HCT116 (cell line): ENCODE results near the gene ADPGK. TPM values are rescaled to one million over a fixed set of nuclear protein-coding genes. Genes with fewer than 3 reads are reported as not detected.

ENCODE experiments used
- ATAC-seq: fragments of 200-7000 bp; cut with Tn5 transposase; 2 replicates; pipeline ENCODE4 v1.9.1; 2020; ENCODE audit warnings: mild to moderate bottlenecking, moderate library complexity
- BruUV-seq: library from RNA; stranded (reverse); fragments of 400-500 nt; replicated peaks from 2 replicates; lab custom pipeline; 2021; lab: Mats Ljungman, UMichigan
- CTCF ChIA-PET: fragments of 300-600 bp; sonication (Branson Sonifier 250); formaldehyde crosslinking; loops from one replicate; lab custom pipeline; 2021; ENCODE audit warnings: antibody characterized with exemption; lab: Charles Lee
- POLR2A ChIA-PET: fragments of 300-600, 350-600 bp; sonication (Branson Sonifier 250); formaldehyde crosslinking; loops from one replicate; lab custom pipeline; 2021; ENCODE audit warnings: antibody characterized with exemption; lab: Charles Lee
- RAD21 ChIA-PET, 2 experiments: fragments of 300-600 bp; sonication (Branson Sonifier 250); formaldehyde crosslinking; loops; one replicate each; lab custom pipeline; 2023; ENCODE audit warnings: low total read pairs in 2 of 2; ENCODE audit not compliant: uncharacterized antibody in 2 of 2, unreplicated experiment in 2 of 2, low non-redundant PET in 1 of 2; lab: Charles Lee
- DNase-seq: peaks from one replicate; pipeline ENCODE4 v3.0.0-alpha.2; 2010; ENCODE audit warnings: low read depth, low spot score
- H2AFZ ChIP-seq: fragments of 200-600 bp; shearing (Covaris generic), sonication (generic); 2 replicates; pipeline ENCODE4 v1.6.1; 2017; ENCODE audit warnings: low read depth, mixed run types, mixed read lengths, antibody characterized with exemption, low read length; ENCODE audit not compliant: poor library complexity, severe bottlenecking
- H3K27ac ChIP-seq: 2 replicates; pipeline ENCODE4 v1.5.1; 2012; ENCODE audit warnings: low read depth, low read length
- H3K27me3 ChIP-seq: fragments of 200-600 bp; sonication (generic); 2 replicates; pipeline ENCODE4 v1.6.1; 2016; ENCODE audit warnings: mixed run types, low read length, mixed read lengths; ENCODE audit not compliant: insufficient read depth
- H3K36me3 ChIP-seq, 2 experiments: fragments of 200-500 bp in 1 of 2; fragments of 200-600 bp in 1 of 2; sonication (Bioruptor generic) in 1 of 2; sonication (generic) in 1 of 2; 2 replicates each; pipeline versions ENCODE4 v1.5.1 to v1.6.1; 2014 to 2016; ENCODE audit warnings: low read length in 2 of 2, inconsistent platforms in 1 of 2, mixed read lengths in 1 of 2, mixed run types in 1 of 2; ENCODE audit not compliant: insufficient read depth in 2 of 2, control insufficient read depth in 1 of 2
- H3K4me1 ChIP-seq, 2 experiments: fragments of 200-600 bp in 1 of 2; sonication (generic) in 1 of 2; 2 replicates each; pipeline versions ENCODE4 v1.5.1 to v1.6.1; 2012 to 2017; ENCODE audit warnings: low read length in 2 of 2, inconsistent platforms in 1 of 2, mild to moderate bottlenecking in 1 of 2, mixed read lengths in 1 of 2, mixed run types in 1 of 2, moderate library complexity in 1 of 2; ENCODE audit not compliant: insufficient read depth in 2 of 2, control insufficient read depth in 1 of 2
- H3K4me2 ChIP-seq: fragments of 200-600 bp; sonication (generic); 2 replicates; pipeline ENCODE4 v1.6.1; 2017; ENCODE audit warnings: mixed run types, low read length, mixed read lengths
- H3K4me3 ChIP-seq, 2 experiments: fragments of 200-600 bp in 1 of 2; sonication (generic) in 1 of 2; replicated peaks in 1 of 2; 2 replicates each; pipeline ENCODE4 v1.5.1; 2011 to 2016; ENCODE audit warnings: low read length in 2 of 2, control low read depth in 1 of 2, low read depth in 1 of 2, mild to moderate bottlenecking in 1 of 2, mixed read lengths in 1 of 2, mixed run types in 1 of 2
- H3K79me2 ChIP-seq: fragments of 200-600 bp; sonication (generic); 2 replicates; pipeline ENCODE4 v1.6.1; 2017; ENCODE audit warnings: mild to moderate bottlenecking, mixed run types, low read length, moderate library complexity, mixed read lengths; ENCODE audit not compliant: insufficient read depth
- H3K9ac ChIP-seq: fragments of 200-600 bp; sonication (generic); 2 replicates; pipeline ENCODE4 v1.6.1; 2016; ENCODE audit warnings: low read length, mixed read lengths
- H3K9me2 ChIP-seq: fragments of 200-600 bp; sonication (generic), shearing (Covaris generic); 2 replicates; pipeline ENCODE4 v1.6.1; 2017; ENCODE audit warnings: mixed run types, mild to moderate bottlenecking, moderate library complexity; ENCODE audit not compliant: insufficient read depth
- H3K9me3 ChIP-seq, 2 experiments: fragments of 200-500 bp in 1 of 2; fragments of 200-600 bp in 1 of 2; sonication (Bioruptor generic) in 1 of 2; sonication (generic) in 1 of 2; 2 replicates each; pipeline ENCODE4 v1.6.1; 2014 to 2017; ENCODE audit warnings: low read length in 2 of 2, mixed read lengths in 2 of 2, inconsistent platforms in 1 of 2, low read depth in 1 of 2, mild to moderate bottlenecking in 1 of 2, mixed run types in 1 of 2, moderate library complexity in 1 of 2; ENCODE audit not compliant: control insufficient read depth in 1 of 2, insufficient read depth in 1 of 2
- H4K20me1 ChIP-seq: fragments of 200-600 bp; sonication (generic), shearing (Covaris generic); 2 replicates; pipeline ENCODE4 v1.6.1; 2017; ENCODE audit warnings: mixed run types, mild to moderate bottlenecking, moderate library complexity; ENCODE audit not compliant: insufficient read depth
- CTCF ChIP-seq, 3 experiments: fragments of 200-600 bp in 1 of 3; sonication (generic) in 1 of 3; IDR thresholded peaks in 2 of 3; conservative IDR thresholded peaks in 1 of 3; 2 replicates each; pipeline ENCODE4 v1.5.1; 2012 to 2017; ENCODE audit warnings: low read depth in 2 of 3, low read length in 2 of 3, antibody characterized with exemption in 1 of 3, borderline replicate concordance in 1 of 3, control low read depth in 1 of 3, mild to moderate bottlenecking in 1 of 3, mixed read lengths in 1 of 3, mixed run types in 1 of 3, moderate library complexity in 1 of 3; ENCODE audit not compliant: insufficient read depth in 1 of 3
- EGR1 ChIP-seq: IDR thresholded peaks from 2 replicates; pipeline ENCODE4 v1.6.1; 2012; ENCODE audit warnings: low read depth
- EZH2 ChIP-seq: fragments of 200-600 bp; sonication (generic); IDR thresholded peaks from 2 replicates; pipeline ENCODE4 v1.6.1; 2017; ENCODE audit warnings: antibody characterized with exemption, mixed run types
- JUND ChIP-seq: IDR thresholded peaks from 2 replicates; pipeline ENCODE4 v1.6.1; 2012
- POLR2AphosphoS5 ChIP-seq: IDR thresholded peaks from 2 replicates; pipeline ENCODE4 v1.6.1; 2011; ENCODE audit warnings: mild to moderate bottlenecking, low read depth, low read length, moderate library complexity
- RAD21 ChIP-seq: IDR thresholded peaks from 2 replicates; pipeline ENCODE4 v1.6.1; 2012; ENCODE audit warnings: low read depth, mild to moderate bottlenecking
- REST ChIP-seq: IDR thresholded peaks from 2 replicates; pipeline ENCODE4 v1.6.1; 2012; ENCODE audit warnings: low read depth
- SIN3A ChIP-seq: IDR thresholded peaks from 2 replicates; pipeline ENCODE4 v1.6.1; 2012; ENCODE audit warnings: low read depth
- YY1 ChIP-seq: IDR thresholded peaks from 2 replicates; pipeline ENCODE4 v1.6.1; 2011; ENCODE audit warnings: low read length, low read depth, moderate library complexity, mild to moderate bottlenecking; ENCODE audit not compliant: insufficient replicate concordance; ENCODE audit errors: extremely low read depth
- ZBTB33 ChIP-seq: IDR thresholded peaks from 2 replicates; pipeline ENCODE4 v1.6.1; 2011; ENCODE audit warnings: mild to moderate bottlenecking, low read length, moderate library complexity; ENCODE audit not compliant: insufficient replicate concordance; ENCODE audit errors: extremely low read depth
- ZFX ChIP-seq: fragments of 450-650 bp; IDR thresholded peaks from 2 replicates; pipeline ENCODE4 v1.6.1; 2017
- intact Hi-C: fragments of 100-400 bp; cut with micrococcal nuclease; formaldehyde crosslinking; loops from 2 replicates; pipeline ENCODE4 v1.10.0; 2022
- total RNA-seq: library from RNA; stranded (reverse); gene quantifications from one replicate; pipeline ENCODE4 v1.2.1, GENCODE V29; 2021; ENCODE audit not compliant: unreplicated experiment

ADPGK gene
- total RNA-seq, 1 experiment from 2014 or later, result 41.5 TPM

- no peaks in the 10 kb centered on the region for H3K4me1 ChIP-seq
- peaks cover 5% of the 10 kb centered on the region; the same call in 1 of the 2 replicates for H3K27me3 ChIP-seq
- H3K9me3 ChIP-seq, result no peaks in the 10 kb centered on the region
- no peaks in the 10 kb centered on the region for H3K79me2 ChIP-seq
- H3K4me3 ChIP-seq, result no peak overlapping the region
- TF ChIP-seq ZBTB33 (no peak), POLR2AphosphoS5 (no peak), EZH2 (no peak), CTCF (IDR thresholded peaks at IDR 0.05 in 2 of 3, conservative IDR thresholded peaks at IDR 0.05 in 1 of 3; ENCODE audit: borderline replicate concordance in 1 of 3, insufficient read depth in 1 of 3, low read depth in 2 of 3, low read length in 2 of 3) (no peak), JUND (no peak), YY1 (no peak), REST (no peak), SIN3A (no peak), EGR1 (no peak), RAD21 (no peak), ZFX (no peak)
- no peak overlapping the region for H3K9ac ChIP-seq
- DNase-seq (no peak), ATAC-seq (peak; percentile 58; the same call in 1 of the 2 replicates)
- intact Hi-C loops, result no loop called here
- no peaks in the 10 kb centered on the region for H3K9me2 ChIP-seq
- ChIA-PET RAD21 (no interaction called here), POLR2A (no interaction called here), CTCF (no interaction called here)
- no peak overlapping the region for H3K27ac ChIP-seq
- H2AFZ ChIP-seq, result no peak overlapping the region
- no peaks in the 10 kb centered on the region for H4K20me1 ChIP-seq
- BruUV-seq, result no TSS peak
- H3K4me2 ChIP-seq, result no peak overlapping the region
- H3K36me3 ChIP-seq, result no peaks in the 10 kb centered on the region
Observed at GRCh38 chr15:72813345-72814004, 29.9 kb upstream of the ADPGK start.
